Activated naive CD8-positive, alpha-beta T cell treated with anti-CD3 and anti-CD28 coated beads, Interleukin-2, amount 50 U/mL, for 24 hours (primary cell): ENCODE data around the gene LAD1.

Source experiments
- ATAC-seq: fragments of 150-1000 bp; cut with Tn5 transposase; one replicate; pipeline ENCODE4 v1.10.0; 2021
- DNase-seq: peaks from one replicate; pipeline ENCODE4 v3.0.0; 2021
- H3K27ac Mint-ChIP-seq: one replicate; pipeline ENCODE4 v1.8.0; 2021; ENCODE audit warnings: mild to moderate bottlenecking, mixed read lengths
- H3K27me3 Mint-ChIP-seq: one replicate; pipeline ENCODE4 v1.8.0; 2021; ENCODE audit warnings: mixed read lengths
- H3K36me3 Mint-ChIP-seq: one replicate; pipeline ENCODE4 v1.8.0; 2021; ENCODE audit warnings: low read depth, mixed read lengths
- H3K4me1 Mint-ChIP-seq: one replicate; pipeline ENCODE4 v1.8.0; 2021; ENCODE audit warnings: mixed read lengths
- H3K4me3 Mint-ChIP-seq: one replicate; pipeline ENCODE4 v1.8.0; 2021; ENCODE audit warnings: mild to moderate bottlenecking, moderate library complexity, mixed read lengths
- H3K9me3 Mint-ChIP-seq: one replicate; pipeline ENCODE4 v1.8.0; 2021; ENCODE audit warnings: mixed read lengths

The LAD1 gene

DNA sequence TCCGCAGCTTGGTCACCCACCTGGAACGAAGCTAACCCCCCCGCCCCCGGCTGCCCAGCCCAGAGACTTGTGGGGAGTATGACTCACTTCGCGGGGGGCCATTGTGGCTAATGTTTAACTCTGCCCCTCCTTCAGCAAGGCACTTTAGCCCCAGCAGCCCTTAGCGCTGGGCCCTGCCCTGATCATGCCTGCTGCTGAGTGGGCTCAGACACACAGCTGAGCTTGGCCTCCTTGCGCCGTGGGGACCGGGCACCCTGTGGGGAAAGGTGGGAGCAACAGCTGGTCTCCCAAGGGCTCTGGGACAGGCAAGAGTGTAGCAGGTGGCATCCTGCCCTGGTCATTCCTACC, 6.3 kb upstream of the LAD1 start:
- Mint-ChIP-seq H3K36me3 (no peaks in the 10 kb centered on the region), H3K4me1 (no peaks in the 10 kb centered on the region), H3K27ac (no peak overlapping the region), H3K9me3 (no peaks in the 10 kb centered on the region), H3K4me3 (no peak overlapping the region), H3K27me3 (peaks cover 12% of the 10 kb centered on the region)
- ATAC-seq (no peak), DNase-seq (no peak)

DNA sequence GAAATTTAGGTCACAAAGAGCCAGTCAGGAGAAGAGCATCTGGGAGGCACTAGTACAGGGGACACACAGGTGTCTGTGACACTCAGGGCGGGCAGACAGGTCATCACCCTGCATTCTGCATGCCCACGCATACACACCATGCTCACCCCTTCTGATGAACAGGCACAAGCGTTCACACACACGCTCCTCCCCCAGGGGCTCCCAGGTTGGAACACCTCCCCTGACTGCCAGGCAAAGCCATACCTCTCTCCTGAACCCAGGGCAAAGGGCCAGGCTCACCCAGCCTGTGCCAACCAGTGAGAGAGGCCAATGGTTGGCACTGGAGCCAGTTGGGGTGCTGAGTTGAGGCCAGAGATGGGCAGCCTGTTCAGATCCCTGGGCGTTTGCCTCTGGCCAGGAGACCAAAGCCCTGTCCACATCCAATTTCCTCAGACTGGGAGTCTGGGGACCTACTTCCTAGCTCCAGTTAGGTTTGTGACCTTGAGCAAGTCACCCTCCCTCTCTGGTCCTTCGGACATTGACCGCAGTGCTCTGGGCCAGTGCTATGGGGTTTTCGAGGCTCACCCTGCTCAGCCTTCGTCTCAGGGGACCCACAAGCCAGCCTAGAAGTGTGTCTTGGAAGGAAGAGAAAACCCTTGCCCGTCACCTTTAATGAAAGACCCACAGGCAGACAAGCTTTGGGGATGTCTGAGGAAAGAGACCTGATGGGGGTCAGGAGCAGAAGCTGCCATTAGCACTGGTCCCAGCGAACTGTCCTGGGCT, 5.8 kb upstream of the LAD1 start:
- DNase-seq (no peak), ATAC-seq (no peak)
- no peaks in the 10 kb centered on the region for H3K4me1 Mint-ChIP-seq
- no peaks in the 10 kb centered on the region for H3K36me3 Mint-ChIP-seq
- no peaks in the 10 kb centered on the region for H3K9me3 Mint-ChIP-seq
- no peak overlapping the region for H3K4me3 Mint-ChIP-seq
- H3K27ac Mint-ChIP-seq, result no peak overlapping the region
- H3K27me3 Mint-ChIP-seq, result peaks cover 18% of the 10 kb centered on the region

- no peak for DNase-seq
- ATAC-seq, result no peak
- no peaks in the 10 kb centered on the region for H3K9me3 Mint-ChIP-seq
Observed at GRCh38 chr1:201404055-201404454, 4.9 kb upstream of the LAD1 start.

GRCh38 chr1:201403359-201403758, 4.2 kb upstream of the LAD1 start:
- Mint-ChIP-seq H3K4me3 (no peak overlapping the region), H3K27me3 (peaks cover 25% of the 10 kb centered on the region), H3K9me3 (no peaks in the 10 kb centered on the region), H3K27ac (no peak overlapping the region), H3K36me3 (no peaks in the 10 kb centered on the region), H3K4me1 (no peaks in the 10 kb centered on the region)
- DNase-seq, result no peak
- no peak for ATAC-seq

More at GRCh38 chr1:201404055-201404454, 4.9 kb upstream of the LAD1 start:
- Mint-ChIP-seq H3K36me3 (no peaks in the 10 kb centered on the region), H3K4me3 (no peak overlapping the region), H3K4me1 (no peaks in the 10 kb centered on the region), H3K27ac (no peak overlapping the region), H3K27me3 (peaks cover 21% of the 10 kb centered on the region)

DNA sequence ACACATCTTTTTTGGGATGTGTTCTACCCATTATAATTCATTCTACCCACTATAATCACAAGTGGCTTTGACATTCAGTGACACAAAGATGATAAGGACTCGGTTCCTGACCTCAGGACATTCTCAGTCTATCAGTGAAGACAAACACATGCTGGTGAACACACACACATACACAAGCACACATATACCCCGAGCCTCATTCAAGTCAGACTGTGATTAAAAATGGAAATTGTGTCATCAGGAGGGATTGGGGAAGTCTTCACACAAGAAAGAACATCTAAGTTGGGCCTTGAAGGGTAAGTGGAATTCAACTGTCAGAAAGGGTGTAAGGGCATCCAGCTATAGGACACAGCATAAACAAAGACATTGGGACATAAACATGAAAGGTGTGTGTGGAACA, 2.6 kb upstream of the LAD1 start:
- Mint-ChIP-seq H3K36me3 (no peaks in the 10 kb centered on the region), H3K27ac (no peak overlapping the region), H3K9me3 (no peaks in the 10 kb centered on the region), H3K4me1 (no peaks in the 10 kb centered on the region), H3K27me3 (peaks cover 33% of the 10 kb centered on the region), H3K4me3 (no peak overlapping the region)
- no peak for ATAC-seq
- no peak for DNase-seq

- Mint-ChIP-seq H3K9me3 (no peaks in the 10 kb centered on the region), H3K4me3 (no peak overlapping the region), H3K36me3 (no peaks in the 10 kb centered on the region), H3K27me3 (peaks cover 33% of the 10 kb centered on the region), H3K27ac (no peak overlapping the region), H3K4me1 (no peaks in the 10 kb centered on the region)
- DNase-seq (no peak), ATAC-seq (no peak)
Observed at GRCh38 chr1:201400852-201401230, 1.7 kb upstream of the LAD1 start.

GRCh38 chr1:201400212-201400851, 1.2 kb upstream of the LAD1 start:
- Mint-ChIP-seq H3K4me3 (no peak overlapping the region), H3K9me3 (no peaks in the 10 kb centered on the region), H3K27ac (no peak overlapping the region), H3K27me3 (peaks cover 33% of the 10 kb centered on the region), H3K4me1 (no peaks in the 10 kb centered on the region), H3K36me3 (no peaks in the 10 kb centered on the region)
- no peak for DNase-seq
- ATAC-seq, result no peak

DNA sequence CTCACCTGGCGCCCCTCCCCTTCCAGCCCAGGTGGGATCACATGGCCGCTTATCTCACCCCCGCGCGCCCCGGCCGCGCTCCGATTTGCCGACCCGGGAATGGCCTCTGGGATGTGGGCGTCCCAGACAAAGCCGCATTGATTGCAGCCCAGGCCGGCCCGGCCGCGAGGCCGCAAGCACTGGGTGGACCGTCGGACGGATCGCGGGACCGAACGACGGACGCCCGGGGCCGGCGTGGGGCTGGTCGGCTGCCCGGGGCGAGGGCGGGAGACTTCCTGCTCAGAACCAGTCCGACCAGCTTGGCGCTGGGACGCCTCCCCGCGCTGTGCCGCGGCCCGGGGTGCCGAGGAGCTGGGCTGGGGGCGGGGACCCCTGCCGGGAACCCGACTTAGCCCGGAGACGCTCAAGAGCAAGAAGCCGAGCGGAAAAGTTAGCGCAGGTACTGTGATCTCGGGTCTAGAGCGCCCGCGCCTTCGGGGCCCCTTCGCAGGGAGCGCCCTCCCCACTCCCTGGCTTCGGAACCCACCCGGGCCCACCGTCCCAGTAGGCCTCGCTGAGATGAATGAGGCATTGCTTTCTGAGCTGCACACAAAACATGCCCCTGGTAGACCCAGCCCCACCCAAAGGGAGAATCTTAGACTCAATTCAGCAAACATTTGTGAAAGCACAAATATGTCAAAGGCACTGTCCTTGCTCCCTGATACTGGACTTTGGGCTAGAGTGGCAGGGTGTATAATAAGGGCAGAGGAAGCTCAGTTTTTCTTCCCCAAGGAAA, 415 bp upstream of the LAD1 start:
- Mint-ChIP-seq H3K4me3 (no peak overlapping the region), H3K27ac (no peak overlapping the region), H3K4me1 (no peaks in the 10 kb centered on the region), H3K36me3 (no peaks in the 10 kb centered on the region), H3K27me3 (peaks cover 31% of the 10 kb centered on the region), H3K9me3 (no peaks in the 10 kb centered on the region)
- no peak for ATAC-seq
- no peak for DNase-seq

DNA sequence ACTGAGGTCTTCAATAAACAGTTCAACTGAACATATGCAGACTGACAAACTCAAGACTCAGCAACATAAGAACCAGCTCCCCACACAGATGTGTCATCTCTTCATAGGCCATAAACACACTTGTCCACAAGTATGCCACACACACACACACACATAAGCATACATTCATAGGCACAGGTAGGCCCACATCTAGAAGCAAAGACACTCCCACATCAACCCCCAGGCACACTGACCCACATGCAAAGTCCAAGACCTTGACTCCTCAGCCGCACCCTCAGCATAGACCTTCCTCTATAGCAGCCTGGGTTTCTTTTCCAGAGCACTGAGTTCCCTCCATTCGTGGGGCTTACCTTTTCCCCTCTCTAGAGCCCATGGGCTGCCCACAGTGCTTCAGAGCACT, 1.4 kb downstream of the LAD1 start:
- Mint-ChIP-seq H3K4me3 (no peak overlapping the region), H3K36me3 (no peaks in the 10 kb centered on the region), H3K9me3 (no peaks in the 10 kb centered on the region), H3K27me3 (peaks cover 33% of the 10 kb centered on the region), H3K4me1 (no peaks in the 10 kb centered on the region), H3K27ac (no peak overlapping the region)
- no peak for DNase-seq
- ATAC-seq, result no peak

GRCh38 chr1:201396861-201397464, 2.2 kb downstream of the LAD1 start:
- no peak for DNase-seq
- ATAC-seq, result no peak
- Mint-ChIP-seq H3K4me1 (no peaks in the 10 kb centered on the region), H3K36me3 (no peaks in the 10 kb centered on the region), H3K27me3 (peaks cover 39% of the 10 kb centered on the region), H3K9me3 (no peaks in the 10 kb centered on the region), H3K4me3 (no peak overlapping the region), H3K27ac (no peak overlapping the region)

- Mint-ChIP-seq H3K27ac (no peak overlapping the region), H3K4me3 (no peak overlapping the region), H3K9me3 (no peaks in the 10 kb centered on the region), H3K4me1 (no peaks in the 10 kb centered on the region), H3K27me3 (peaks cover 37% of the 10 kb centered on the region), H3K36me3 (no peaks in the 10 kb centered on the region)
- no peak for DNase-seq
- no peak for ATAC-seq
Observed at GRCh38 chr1:201395936-201396335, 3.2 kb downstream of the LAD1 start.

GRCh38 chr1:201394591-201394990, 4.5 kb downstream of the LAD1 start:
- ATAC-seq, result no peak
- no peak for DNase-seq
- Mint-ChIP-seq H3K4me3 (no peak overlapping the region), H3K27me3 (peaks cover 24% of the 10 kb centered on the region), H3K36me3 (no peaks in the 10 kb centered on the region), H3K27ac (no peak overlapping the region), H3K9me3 (no peaks in the 10 kb centered on the region), H3K4me1 (no peaks in the 10 kb centered on the region)

DNA sequence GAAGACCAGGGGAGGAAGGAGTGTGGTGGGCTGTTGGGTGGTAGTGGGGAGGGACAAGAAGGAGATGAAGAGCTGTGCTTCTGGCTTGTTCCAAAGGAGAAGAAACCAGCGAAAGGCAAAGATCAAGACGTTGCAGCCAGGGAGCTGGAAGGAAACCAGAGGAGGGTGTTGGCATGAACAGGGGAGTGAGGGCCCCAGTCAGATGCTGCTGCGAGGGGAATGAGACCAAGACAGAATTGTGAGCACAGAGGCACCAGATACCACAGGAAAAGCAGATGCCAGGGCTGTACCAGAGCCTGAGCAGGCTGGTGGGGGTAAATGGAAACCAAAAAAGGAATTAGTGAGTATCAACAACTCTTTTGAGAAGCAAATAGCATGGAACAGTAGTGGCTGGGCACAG, 6.0 kb downstream of the LAD1 start:
- ATAC-seq, result no peak
- no peaks in the 10 kb centered on the region for H3K9me3 Mint-ChIP-seq
- DNase-seq, result no peak
- no peaks in the 10 kb centered on the region for H3K36me3 Mint-ChIP-seq
- no peaks in the 10 kb centered on the region for H3K4me1 Mint-ChIP-seq
- no peak overlapping the region for H3K27ac Mint-ChIP-seq
- H3K27me3 Mint-ChIP-seq, result peaks cover 17% of the 10 kb centered on the region
- H3K4me3 Mint-ChIP-seq, result no peak overlapping the region

- Mint-ChIP-seq H3K4me3 (no peak overlapping the region), H3K4me1 (no peaks in the 10 kb centered on the region), H3K9me3 (no peaks in the 10 kb centered on the region), H3K27ac (no peak overlapping the region), H3K36me3 (no peaks in the 10 kb centered on the region), H3K27me3 (peaks cover 9% of the 10 kb centered on the region)
- ATAC-seq (no peak), DNase-seq (no peak)
Observed at GRCh38 chr1:201391651-201392511, 7.2 kb downstream of the LAD1 start.
